Kidney (tissue), 14 donors: ENCODE data around the gene CISTR. TPM values are rescaled to one million over a fixed set of nuclear protein-coding genes. Genes with fewer than 3 reads are reported as not detected.

Source experiments
- DNase-seq, 5 donors: peaks; one replicate each; pipeline ENCODE4 v3.0.0-alpha.2; 2013 to 2020
- FAIRE-seq: peaks from 2 replicates; lab custom pipeline; 2012; peaks lifted over from hg19 to GRCh38; lab: Jason Lieb, UNC
- H3K27ac ChIP-seq, 2 donors: one replicate each; pipeline ENCODE4 v1.7.0; 2013; ENCODE audit warnings: low read depth in 2 of 2, low read length in 2 of 2, inconsistent platforms in 1 of 2
- H3K27me3 ChIP-seq: one replicate; pipeline ENCODE4 v1.7.1; 2013; ENCODE audit warnings: low read length, inconsistent platforms; ENCODE audit not compliant: control insufficient read depth, insufficient read depth
- H3K36me3 ChIP-seq, 3 donors: one replicate each; pipeline versions ENCODE4 v1.7.0 to v1.7.1; 2013; ENCODE audit warnings: low read length in 3 of 3, control low read depth in 1 of 3, inconsistent platforms in 1 of 3; ENCODE audit not compliant: insufficient read depth in 3 of 3, control insufficient read depth in 2 of 3
- H3K4me1 ChIP-seq, 3 donors: one replicate each; pipeline versions ENCODE4 v1.7.0 to v1.7.1; 2013; ENCODE audit warnings: low read length in 3 of 3, inconsistent platforms in 1 of 3, low read depth in 1 of 3; ENCODE audit not compliant: control insufficient read depth in 2 of 3, insufficient read depth in 2 of 3
- H3K4me3 ChIP-seq, 3 donors: one replicate each; pipeline versions ENCODE4 v1.7.0 to v1.8.1; 2013; ENCODE audit warnings: low read length in 3 of 3, control low read depth in 1 of 3, inconsistent platforms in 1 of 3
- H3K9ac ChIP-seq, 3 donors: one replicate each; pipeline versions ENCODE4 v1.7.0 to v1.7.1; 2013; ENCODE audit warnings: low read length in 3 of 3, control low read depth in 1 of 3, inconsistent platforms in 1 of 3
- H3K9me3 ChIP-seq, 3 donors: one replicate each; pipeline versions ENCODE4 v1.7.0 to v1.7.1; 2013; ENCODE audit warnings: low read length in 3 of 3, control low read depth in 1 of 3, inconsistent platforms in 1 of 3; ENCODE audit not compliant: control insufficient read depth in 2 of 3, insufficient read depth in 1 of 3
- intact Hi-C: fragments of 100-400 bp; cut with DNase I; formaldehyde crosslinking; loops from one replicate; pipeline ENCODE4 v1.11.1; 2022
- polyA plus RNA-seq: library from polyadenylated mRNA; stranded (reverse); fragments of 350-450 nt; fragmentation: Illumina TruSeq; extraction: RNeasy Lipid Tissue Mini Kit (QIAGEN cat#74804); gene quantifications from one replicate; pipeline ENCODE4 v1.2.3, GENCODE V29; 2014; ENCODE audit warnings: low read depth, low replicate concordance; ENCODE audit not compliant: insufficient read depth
- total RNA-seq: library from RNA; stranded (reverse); fragmentation: NEBNext Ultra II Directional; extraction: Animal tissue kit (Norgen Biotek cat#: 25700); gene quantifications from one replicate; pipeline ENCODE4 v1.2.1, GENCODE V29; 2021
- TF ChIP-seq, protein P1 (sequence below): IDR thresholded peaks from 3 replicates; pipeline ENCODE4 v1.5.1; 2012; ENCODE audit warnings: mild to moderate bottlenecking, moderate library complexity, borderline replicate concordance; ENCODE audit not compliant: insufficient read depth; ENCODE audit errors: extremely low read depth
- donor health status: control.
- donor health status: control.
- donor health status: control.
- donor health status: control.
- donor health status: control.
- donor health status: DM: yes; HTN: yes; CAD: no.
- donor health status: Normal renal cell carcinoma (clear cell type).

The CISTR gene
- total and polyA plus RNA-seq, 2 donors from 2014 or later: not detected

DNA sequence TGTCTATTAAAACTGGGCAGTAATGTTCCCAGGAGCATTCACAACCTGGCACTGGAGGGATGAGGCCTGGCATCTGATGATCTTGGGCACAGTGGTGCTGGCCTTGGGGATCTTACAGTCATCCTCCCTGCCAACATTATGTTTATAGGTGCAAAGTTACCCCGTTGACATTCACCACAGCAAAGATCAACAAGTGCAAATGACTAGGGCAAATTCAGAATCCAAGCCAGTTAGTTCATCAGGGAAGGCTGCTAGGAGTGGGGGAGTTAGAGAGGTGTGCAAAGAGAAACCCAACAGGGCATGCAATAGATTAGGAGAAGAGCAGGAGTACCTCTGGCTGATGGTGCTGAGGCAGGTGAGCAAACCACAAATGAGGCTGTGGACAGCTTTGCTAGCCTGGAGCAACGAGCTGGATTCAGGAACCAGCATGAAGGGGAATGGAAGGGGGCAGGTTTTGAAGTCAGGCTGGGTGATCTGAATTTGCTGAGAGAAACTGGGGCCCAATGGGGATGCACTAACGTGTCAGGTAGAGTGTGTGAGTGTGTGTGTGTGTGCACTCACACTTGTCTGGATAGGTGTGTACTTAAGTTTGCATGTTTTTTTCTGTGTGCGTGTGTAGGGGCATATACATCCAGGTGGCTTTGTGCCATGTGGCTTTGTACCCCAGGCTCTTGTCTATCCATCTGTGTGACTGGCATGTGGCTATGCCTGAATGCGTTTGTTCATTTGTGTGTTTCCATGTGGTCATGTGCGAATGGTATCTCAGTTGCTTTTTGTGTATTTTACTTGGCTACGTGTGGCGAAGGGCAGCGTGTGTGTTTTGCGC is 1.6 kb downstream of the CISTR start:
- TF ChIP-seq, protein P1, sequence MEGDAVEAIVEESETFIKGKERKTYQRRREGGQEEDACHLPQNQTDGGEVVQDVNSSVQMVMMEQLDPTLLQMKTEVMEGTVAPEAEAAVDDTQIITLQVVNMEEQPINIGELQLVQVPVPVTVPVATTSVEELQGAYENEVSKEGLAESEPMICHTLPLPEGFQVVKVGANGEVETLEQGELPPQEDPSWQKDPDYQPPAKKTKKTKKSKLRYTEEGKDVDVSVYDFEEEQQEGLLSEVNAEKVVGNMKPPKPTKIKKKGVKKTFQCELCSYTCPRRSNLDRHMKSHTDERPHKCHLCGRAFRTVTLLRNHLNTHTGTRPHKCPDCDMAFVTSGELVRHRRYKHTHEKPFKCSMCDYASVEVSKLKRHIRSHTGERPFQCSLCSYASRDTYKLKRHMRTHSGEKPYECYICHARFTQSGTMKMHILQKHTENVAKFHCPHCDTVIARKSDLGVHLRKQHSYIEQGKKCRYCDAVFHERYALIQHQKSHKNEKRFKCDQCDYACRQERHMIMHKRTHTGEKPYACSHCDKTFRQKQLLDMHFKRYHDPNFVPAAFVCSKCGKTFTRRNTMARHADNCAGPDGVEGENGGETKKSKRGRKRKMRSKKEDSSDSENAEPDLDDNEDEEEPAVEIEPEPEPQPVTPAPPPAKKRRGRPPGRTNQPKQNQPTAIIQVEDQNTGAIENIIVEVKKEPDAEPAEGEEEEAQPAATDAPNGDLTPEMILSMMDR: no peak
- FAIRE-seq (no peak), DNase-seq (peak in 1 of 5 donors; percentile 55)
- H3K27me3 ChIP-seq: peaks cover 27% of the 10 kb centered on the region
- peaks cover 0 to 14% (median 6%) of the 10 kb centered on the region in 3 donors for H3K4me1 ChIP-seq
- no peaks in the 10 kb centered on the region for H3K36me3 ChIP-seq
- no peaks in the 10 kb centered on the region for H3K9me3 ChIP-seq
- H3K27ac ChIP-seq: no peak overlapping the region
- peak overlapping the region in 2 of 3 donors; percentile 52 to 63 for H3K4me3 ChIP-seq
- H3K9ac ChIP-seq: no peak overlapping the region
- intact Hi-C loops: loop anchor here (5.0 kb wide), 1 partner anchor 48 kb away; no protein-coding TSS in a partner anchor

DNA sequence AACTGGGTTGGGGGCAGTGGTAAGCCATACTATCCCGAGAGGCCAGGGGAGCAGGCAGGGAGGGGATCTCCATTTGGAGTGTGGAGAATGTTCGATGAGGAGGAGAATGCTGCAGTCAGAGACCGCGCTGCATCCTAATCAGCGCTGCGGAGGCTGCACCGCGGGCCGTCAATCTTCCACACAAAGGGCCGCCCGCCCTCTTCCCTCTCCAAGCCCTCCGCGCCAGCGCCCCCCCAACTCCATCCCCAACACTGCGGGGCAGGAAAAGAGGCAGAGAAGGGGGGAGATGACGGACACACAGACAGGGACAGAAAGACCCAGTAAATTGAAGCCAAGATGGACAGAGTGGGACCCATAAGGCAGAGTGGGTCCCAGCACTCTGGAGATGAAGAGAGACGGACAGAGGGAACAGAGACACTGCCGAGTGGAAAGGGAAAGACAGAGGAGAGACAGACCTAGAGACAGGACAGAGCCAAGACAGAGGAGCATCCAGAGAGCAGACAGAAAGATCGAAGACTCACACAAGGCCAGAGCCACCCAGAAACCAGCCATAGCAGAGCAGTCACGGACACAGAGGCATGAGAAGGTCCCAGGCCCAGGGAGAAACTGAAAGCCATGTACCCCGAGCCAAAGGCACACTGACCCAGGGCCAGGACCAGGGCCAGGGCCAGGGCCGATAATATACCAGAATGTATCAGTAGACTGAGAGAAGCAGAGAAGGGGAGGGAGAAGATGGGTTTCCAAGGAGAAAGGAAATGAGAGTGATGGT is 3.5 kb downstream of the CISTR start:
- H3K36me3 ChIP-seq: no peaks in the 10 kb centered on the region
- peaks cover 25% of the 10 kb centered on the region for H3K27me3 ChIP-seq
- no peak overlapping the region for H3K9ac ChIP-seq
- peaks cover 0 to 14% (median 6%) of the 10 kb centered on the region in 3 donors for H3K4me1 ChIP-seq
- intact Hi-C loops: loop anchor here (5.0 kb wide), 1 partner anchor 46 kb away; no protein-coding TSS in a partner anchor
- FAIRE-seq (no peak), DNase-seq (peak in 1 of 5 donors; percentile 54)
- H3K27ac ChIP-seq: no peak overlapping the region
- no peaks in the 10 kb centered on the region for H3K9me3 ChIP-seq
- no peak overlapping the region for H3K4me3 ChIP-seq
- TF ChIP-seq, protein P1: no peak

DNA sequence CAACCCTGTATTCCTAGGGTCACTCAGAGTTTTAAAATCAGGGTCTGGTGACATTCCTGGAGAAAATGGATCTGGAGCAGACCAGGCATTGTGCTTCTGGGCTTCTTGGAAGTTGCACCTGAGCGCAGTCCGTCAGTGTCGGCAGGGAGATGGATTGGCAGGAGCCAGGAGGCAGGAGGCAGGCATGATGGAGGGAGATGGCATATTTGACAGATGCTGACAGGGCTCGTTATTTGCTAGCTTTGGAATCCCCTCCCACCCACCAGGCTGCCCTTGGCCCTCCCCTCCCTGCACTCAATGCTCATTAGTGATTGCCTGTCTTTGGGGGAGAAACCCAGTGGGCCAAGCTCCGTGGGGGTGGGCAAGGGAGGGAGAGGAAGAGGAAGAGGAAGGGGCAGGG is 4.7 kb downstream of the CISTR start:
- intact Hi-C loops: loop anchor here (5.0 kb wide), 1 partner anchor 45 kb away; no protein-coding TSS in a partner anchor

More for the DNA sequence above, 4.7 kb downstream of the CISTR start:
- H3K27me3 ChIP-seq: peaks cover 24% of the 10 kb centered on the region
- H3K36me3 ChIP-seq: no peaks in the 10 kb centered on the region
- TF ChIP-seq, protein P1: no peak
- no peaks in the 10 kb centered on the region for H3K9me3 ChIP-seq
- no peak for FAIRE-seq
- peak in 1 of 5 donors; percentile 61 for DNase-seq
- H3K27ac ChIP-seq: no peak overlapping the region
- peaks cover 0 to 14% (median 6%) of the 10 kb centered on the region in 3 donors for H3K4me1 ChIP-seq
- no peak overlapping the region for H3K4me3 ChIP-seq
- no peak overlapping the region for H3K9ac ChIP-seq
